ENCODE data around the gene GPR150.
"Not testable (repeated sequence)": the region's sequence is repeated elsewhere in the genome, so short reads cannot be mapped to it uniquely, and the experiment has no call there.

The GPR150 gene

DNA sequence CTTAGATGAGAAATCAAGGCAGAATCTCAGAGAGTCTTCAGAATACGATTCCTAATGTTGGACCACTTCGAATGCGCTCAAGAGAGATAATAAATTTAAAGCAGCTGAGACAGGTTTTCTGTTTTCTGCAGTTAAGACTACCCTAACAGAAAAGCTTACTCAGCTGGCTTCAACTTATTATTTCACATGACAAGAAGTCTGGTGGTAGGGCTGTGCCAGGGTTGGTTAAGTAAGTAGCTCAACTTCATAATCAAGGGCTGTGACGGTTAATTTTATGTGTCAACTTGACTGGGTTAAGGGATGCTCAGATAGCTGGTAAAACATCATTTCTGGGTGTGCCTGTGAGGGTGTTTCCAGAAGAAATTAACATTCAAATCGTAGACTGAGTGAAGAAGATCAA is 3.8 kb downstream of the GPR150 start:
- DNase-seq (ENCODE audit: low read depth in 2 of 2) = no peak

DNA sequence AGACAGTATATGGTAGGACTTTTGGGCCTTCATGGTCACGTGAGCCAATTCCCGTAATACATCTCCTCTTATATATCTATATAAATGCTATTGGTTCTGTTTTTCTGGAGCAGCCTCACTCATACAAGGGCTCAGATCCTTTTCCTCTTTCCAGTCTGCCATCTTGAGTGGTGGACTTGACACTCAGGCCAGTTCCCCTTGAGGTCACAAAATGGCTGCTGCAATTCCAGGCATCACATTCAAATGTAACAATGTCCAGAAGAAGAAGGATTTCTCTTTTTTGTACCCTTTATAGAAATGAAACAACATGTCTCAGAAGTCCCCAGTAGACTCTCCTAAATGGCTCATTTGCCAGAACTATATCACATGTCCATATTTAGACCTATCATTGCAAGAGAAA is 4.5 kb downstream of the GPR150 start:
- no peak for DNase-seq (ENCODE audit: low read depth in 2 of 2)

DNA sequence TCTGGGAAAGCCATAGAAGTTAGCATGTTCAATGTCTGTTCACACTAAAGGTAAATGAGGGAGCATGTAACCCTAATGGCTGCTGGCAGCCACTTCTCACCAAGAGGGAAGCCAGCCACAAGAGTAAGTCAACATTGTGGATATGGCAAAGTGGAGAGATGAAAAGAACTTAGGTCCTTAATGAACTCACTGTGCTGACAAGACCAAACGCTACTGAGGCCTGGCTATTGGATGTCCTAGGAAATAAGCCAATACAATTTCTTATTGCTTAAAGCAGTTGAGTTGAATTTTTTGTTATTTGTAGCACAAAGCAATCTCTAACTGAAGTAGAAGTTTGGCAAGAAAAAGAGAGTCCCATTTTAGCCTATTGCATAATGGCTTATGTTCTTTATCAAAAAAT is 6.8 kb downstream of the GPR150 start:
- no peak for DNase-seq (ENCODE audit: low read depth in 2 of 2)

DNA sequence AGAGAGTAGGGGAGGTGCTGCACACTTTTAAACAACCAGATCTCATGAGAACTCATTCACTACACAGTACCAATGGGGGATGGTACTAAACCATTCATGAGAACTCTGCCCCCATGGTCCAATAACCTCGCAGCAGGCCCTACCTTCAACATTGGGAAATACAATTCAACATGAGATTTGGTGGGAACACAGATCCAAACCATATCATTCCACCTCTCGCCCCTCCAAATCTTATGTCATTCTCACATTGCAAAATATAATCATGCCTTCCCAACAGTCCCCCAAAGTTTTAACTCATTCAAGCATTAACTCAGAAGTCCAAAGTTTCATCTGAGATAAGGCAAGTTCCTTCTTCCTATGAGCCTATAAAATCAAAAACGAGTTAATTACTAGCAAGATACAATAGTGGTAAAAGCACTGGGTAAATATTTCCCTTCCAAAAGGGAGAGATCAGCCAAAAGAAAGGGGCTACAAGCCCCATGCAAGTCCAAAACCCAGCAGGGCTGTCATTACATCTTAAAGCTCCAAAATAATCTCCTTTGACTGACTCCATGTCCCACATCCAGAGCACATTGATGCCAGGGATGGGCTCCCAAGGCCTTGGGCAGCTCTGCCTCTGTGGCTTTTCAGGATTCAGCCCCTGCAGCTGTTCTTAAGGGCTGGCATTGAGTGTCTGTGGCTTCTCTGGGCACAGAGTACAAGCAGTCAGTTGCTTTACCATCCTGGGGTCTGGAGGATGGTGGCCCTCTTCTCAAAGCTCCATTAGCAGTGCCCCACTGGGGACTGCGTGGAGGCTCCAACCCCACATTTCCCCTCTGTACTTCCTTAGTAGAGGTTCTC is 8.3 kb downstream of the GPR150 start:
- no peak for DNase-seq (ENCODE audit: low read depth in 2 of 2)

DNA sequence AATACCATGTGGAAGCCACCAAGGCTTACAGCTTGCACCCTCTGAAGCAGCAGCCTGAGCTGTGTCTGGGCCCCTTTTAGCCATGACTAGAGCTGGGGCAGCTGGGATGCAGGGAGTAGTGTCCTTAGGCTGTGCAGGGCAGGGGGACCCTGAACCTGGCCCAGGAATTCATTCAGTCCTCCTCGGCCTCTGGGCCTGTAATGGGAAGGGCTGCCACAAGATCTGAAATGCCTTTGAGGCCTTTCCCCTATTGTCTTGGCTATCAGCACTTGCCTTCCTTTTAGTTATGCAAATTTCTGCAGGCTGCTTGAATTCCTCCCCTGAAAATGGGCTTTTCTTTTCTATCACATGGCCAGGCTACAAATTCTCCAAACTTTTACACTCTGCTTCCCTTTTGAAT is 9.0 kb downstream of the GPR150 start:
- no peak for DNase-seq (ENCODE audit: low read depth in 2 of 2)

DNA sequence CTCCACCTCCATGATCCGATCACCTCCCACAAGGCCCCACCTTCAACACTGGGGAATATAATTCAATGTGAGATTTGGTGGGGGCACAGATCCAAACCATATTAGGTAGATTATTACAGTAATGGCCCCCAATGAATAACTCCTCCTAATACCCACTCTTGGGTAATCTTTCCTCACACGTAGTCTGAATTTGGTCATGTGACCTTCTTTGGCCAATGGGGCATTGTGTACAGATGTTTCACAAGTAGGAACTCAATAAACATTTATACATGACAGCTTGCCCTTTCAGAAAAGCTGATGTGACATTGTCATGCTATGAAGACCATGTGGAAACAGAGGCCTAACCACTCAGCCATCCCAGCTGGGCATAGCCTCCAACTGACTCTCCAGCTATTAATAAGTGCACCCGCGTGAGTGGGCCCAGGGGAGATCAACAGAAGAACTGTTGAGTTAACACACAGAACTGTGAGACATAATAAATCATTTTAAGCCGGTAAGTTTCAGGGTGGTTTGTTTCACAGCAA is 10.6 kb downstream of the GPR150 start:
- no peak for DNase-seq (ENCODE audit: low read depth in 2 of 2)

DNA sequence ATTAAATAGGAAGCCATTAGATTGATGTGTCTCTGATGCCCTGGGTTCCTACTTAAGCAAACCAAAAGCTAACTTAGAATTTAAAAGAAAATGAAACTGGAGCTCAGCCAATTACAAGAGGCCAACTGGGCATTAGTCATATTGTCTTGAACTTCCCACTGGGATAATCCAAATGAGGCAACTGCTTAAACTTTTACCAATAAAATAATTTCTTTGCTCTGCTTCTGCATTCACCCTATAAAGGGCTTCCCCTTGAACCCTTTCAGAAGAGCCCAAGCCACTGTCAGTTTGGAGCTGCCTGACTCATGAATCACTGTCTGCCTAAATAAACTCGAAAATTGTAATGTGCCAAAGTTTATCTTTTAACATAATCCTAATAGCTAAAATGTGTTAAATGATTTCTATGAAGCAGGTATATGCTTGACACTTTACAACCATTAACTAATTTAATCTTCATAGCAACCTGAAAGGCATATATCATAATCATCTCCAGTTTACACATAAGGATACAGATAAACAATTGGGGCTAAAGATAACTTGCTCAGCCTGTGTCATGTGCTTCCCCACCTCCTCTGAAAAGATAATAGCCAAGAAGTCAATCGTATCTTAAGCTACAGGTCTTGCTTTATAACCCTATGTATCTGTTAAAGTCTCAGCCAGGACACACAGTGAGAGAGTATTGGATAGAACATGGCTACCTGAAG is 11.5 kb downstream of the GPR150 start:
- no peak for DNase-seq (ENCODE audit: low read depth in 2 of 2)

DNA sequence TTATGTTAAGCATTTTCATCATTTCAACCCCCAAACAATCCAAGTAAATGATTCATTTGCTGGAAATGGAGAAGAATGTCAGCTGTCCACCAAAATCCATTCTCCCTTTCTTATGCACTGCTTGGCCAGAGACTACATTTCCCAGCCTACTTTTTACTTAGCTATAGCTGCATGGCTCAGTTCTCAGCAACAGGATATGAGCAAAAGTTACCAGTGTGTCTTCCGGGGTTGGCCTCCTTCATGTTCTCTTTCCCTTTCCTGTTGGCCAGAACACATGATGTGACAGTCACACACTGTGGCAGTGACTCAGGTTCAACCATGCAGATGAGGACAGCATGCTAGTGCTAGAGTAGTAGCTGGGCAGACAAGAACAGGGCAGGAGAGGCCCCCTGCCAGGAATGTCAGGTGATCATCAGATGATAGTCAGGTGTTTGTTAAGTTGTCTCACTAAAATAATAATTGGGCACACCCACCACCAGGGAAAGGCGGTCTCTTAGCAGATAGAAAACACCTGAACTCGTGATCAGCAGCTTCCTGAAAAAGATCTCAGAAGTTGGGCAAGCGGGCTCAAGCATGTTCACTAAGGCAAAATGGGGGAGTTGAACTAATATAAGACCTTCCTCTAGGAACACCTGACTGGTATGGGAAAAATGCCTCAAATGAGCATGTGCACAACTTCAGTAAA is 12.2 kb downstream of the GPR150 start:
- DNase-seq (ENCODE audit: low read depth in 2 of 2) = peak; percentile 47 to 70

DNA sequence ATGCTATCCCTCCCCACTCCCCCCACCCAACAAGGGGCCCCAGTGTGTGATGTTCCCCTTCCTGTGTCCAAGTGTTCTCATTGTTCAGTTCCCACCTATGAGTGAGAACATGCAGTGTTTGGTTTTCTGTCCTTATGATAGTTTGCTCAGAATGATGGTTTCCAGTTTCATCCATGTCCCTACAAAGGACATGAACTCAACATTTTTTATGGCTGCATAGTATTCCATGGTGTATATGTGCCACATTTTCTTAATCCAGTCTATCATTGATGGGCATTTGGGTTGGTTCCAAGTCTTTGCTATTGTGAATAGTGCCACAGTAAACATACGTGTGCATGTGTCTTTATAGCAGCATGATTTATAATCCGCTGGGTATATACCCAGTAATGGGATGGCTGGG is 13.1 kb downstream of the GPR150 start:
- not testable (repeated sequence) for DNase-seq (ENCODE audit: low read depth in 2 of 2)

DNA sequence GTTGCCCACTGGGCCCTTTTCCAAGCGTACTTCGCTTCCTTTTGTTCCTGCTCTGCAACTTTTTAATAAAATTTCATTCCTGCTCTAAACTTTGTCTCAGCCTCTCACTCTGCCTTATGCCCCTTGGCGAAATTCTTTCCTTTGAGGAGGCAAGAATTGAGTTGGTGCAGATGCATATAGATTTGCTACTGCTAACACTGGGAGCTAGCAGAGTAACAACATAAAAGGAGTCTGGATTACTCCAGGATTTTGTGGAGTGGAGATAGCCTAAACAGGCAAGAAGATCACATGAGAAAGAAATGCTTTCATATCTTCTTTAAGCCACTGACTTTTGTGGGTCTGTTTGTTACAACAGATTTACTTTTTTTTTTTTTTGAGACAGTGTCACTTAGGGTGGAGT is 13.8 kb downstream of the GPR150 start:
- no peak for DNase-seq (ENCODE audit: low read depth in 2 of 2)

DNA sequence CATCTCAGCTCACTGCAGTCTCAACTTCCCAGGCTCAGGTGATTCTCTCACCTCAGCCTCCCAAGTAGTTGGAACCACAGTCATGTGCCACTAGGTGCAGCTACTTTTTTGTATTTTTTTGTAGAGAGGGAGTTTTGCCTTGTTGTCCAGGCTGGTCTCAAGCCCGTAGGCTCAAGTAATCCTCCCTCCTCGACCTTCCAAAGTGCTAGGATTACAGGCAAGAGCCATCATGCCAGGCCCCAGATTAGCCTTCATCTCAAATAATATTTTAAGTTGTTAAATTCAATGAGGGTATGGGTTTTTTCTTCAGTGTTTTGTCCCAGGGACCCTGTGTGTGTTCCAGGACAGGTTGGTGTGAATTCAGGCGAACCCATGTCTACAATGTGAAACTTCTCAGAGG is 14.2 kb downstream of the GPR150 start:
- DNase-seq (ENCODE audit: low read depth in 2 of 2) = no peak

DNA sequence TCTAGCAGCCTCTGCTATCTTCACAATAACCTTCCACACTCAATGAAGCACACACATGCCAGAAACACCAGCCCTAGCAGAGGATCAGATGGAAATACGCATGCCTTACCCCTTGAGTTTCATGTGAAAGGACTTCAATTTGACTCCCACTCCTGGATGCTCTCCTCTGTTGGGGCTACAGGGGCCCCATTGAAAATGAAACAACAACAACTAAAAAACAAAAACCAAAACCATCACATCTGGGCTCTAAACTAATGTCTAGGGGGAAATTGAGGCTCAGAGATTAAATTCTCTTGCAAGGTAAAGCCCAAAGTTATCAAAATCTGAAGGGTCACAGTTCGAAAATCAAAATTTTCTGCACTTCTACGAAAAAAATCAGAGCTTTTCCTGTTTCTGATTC is 18.7 kb downstream of the GPR150 start:
- no peak for DNase-seq (ENCODE audit: low read depth in 2 of 2)

DNA sequence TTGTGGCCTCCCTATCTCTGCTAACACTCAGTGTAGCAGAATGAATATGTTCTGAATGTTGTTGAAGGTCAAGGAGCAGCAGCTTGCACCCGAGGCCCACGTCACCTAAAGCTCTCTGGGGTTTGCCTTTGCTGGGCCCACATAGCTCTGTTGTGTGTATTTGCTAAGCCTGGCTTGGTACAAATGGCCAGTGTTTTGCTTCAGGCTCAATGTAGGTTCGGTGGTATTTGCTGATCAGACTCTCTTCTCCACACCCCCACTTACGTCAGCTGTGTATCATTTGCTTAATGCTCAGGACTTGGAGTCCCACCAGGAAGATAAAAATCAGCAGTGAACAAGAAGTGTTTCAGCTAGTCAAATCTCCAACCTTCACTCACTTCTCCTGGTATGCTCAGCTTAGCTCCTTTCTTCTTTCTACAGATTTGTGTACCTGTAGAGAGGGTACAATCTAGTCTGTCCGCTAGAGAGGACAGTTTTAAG is 21.9 kb downstream of the GPR150 start:
- DNase-seq (ENCODE audit: low read depth in 2 of 2) = no peak

DNA sequence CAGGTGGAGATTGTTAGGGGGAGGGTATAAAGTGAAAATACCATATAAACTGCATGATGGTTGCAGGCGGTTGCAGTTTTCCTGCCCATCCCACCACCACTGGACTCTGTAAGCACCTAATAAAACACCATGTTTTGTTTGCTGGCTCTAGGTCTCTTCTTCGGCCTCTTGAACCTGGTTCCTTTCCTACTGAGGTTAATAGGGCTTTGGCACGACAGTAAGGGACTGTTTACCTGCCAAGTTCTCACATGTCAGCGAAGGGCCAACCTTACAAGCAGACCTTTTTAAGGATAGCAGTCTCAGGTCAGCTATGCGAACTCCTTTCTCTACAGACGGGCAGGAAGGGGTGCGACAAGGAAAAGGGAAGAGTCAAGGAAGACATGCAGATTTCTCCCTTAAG is 23.3 kb downstream of the GPR150 start:
- no peak for DNase-seq (ENCODE audit: low read depth in 2 of 2)

DNA sequence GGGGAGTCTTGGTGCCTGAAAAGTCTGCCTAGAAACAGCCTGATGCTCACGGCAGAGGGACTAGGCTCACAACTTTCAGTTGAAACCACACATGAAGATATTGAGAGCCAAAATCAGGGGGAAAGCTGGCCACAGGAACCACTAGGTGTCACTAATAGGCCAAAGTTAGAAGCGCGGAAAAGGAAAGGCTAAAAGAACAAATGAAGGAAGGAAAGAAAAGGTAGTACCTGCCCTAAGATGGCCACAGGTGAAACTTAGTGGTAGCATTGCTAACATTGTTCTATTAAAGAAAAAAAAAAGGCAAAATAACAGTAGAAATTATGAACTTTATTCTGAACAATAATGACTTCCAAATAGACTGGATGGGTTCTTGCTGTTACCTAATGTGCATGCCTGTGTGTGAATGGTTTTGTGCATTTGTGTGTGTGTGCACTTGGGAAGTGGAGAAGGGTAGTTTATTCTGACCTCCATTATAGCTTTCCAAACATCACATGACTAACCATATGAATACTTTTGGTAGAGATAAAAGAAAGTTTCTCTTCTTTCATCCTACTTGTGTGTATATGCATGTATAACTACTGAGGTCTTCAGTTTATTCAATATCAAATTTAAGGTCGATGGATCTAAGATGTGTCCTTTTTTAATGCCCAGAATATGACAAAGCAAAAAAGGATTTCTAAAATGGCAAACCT is 24.6 kb downstream of the GPR150 start:
- peak; percentile 33 for DNase-seq (ENCODE audit: low read depth in 2 of 2)

DNA sequence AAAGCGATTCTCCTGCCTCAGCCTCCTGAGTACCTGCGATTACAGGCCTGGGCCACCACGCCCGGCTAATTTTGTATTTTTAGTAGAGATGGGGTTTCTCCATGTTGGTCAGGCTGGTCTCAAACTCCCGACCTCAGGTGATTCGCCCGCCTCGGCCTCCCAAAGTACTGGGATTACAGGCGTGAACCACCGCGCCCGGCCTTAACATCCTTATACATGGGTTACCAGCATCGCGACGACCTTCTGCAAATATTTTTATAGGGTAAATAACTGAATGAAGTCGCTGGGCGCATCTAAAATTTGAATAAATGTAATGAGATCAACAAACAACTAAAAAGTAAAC is 26.3 kb downstream of the GPR150 start:
- DNase-seq (ENCODE audit: low read depth in 2 of 2) = not testable (repeated sequence)

DNA sequence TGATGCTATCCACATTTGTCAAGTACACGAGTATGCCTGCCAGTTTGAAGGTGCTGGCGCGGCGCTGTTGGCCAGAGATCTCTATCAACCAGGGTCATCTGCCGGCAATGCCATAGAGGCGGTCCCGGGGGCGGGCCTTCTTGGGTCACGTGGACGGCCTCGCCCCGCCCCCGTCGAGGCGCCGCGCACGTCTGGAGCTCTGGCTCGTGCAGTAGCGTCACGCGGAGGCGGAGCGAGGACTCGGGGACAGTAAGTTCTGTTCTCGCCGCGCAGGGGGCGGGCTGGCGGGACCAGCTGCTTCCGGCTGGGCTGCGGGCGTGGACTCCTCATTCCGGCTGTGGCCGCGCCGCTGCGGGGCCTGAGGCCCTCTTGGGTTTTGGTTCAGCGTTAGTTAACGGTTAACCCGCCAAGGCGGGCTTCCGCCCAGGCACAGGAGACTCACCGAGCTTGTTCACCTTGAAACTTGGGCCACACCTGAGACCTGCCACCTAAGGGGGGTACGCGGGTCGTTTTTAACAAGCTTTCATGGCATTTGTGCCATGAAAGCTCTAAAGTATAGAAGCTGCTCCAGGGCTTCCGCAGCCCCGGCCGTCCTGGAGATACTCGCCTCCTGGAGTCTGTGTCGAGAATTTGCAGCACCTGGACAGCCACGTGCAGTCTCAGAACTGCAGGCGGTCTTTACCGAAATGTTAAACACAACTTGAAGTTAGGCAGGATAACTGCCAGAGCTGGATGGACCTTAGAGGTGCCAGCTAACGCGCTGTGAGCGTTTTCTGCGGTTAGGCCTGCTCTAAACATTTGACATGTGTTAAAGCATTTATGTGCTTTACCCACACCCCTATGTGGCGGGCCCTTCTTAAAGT is 26.9 kb downstream of the GPR150 start, which contains the start of gene RFESD:
TSS of gene RFESD (plus strand) at position 209 of the 863 bp plus-strand sequence. CDS start 5,495 bp downstream, outside the sequence.
- DNase-seq (ENCODE audit: low read depth in 2 of 2) = peak; percentile 88 to 95

DNA sequence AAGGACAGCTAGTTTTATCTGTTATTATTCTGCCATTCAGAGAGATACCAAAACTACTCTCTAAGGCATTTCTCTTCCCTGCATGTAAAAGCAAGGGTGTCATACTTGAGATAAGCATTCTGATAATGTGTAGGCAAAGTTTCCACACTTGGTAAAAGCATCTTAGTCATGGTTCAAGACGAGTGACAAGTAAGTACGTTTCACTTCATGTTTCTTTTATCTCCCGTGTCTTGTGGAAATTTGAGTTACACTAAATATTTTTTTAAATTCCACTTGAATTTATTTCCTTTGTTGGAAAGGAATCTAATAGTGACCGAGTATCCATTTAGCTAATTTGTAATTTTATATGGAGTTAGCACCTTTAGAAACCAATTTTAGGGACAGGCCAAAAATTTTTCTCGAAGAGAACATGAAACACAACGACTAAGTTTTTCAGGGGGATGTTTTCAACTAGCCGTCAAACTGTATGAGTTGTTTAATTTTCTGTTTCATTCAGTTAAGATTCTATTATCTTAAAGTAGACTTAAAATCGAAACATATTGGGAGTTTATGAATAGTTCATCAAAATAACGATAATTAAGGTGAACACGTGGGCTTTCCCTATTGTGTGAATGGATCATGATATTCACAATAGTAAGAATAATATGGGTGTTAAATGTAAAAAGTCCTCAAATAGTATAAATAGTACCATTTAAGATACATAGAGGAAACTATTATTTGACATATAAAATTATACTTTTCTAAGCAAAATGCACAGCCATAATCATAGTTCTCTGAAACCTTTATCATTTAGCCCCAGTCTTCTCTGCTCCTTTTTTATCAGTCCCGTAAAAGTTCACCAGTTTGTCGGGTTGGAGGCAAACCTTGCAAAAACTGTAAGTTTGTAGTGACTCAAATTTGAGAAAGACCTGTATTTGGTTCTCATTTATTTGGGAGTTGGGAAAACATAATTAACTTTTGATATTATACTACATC is 28.3 kb downstream of the GPR150 start:
- DNase-seq (ENCODE audit: low read depth in 2 of 2) = no peak

DNA sequence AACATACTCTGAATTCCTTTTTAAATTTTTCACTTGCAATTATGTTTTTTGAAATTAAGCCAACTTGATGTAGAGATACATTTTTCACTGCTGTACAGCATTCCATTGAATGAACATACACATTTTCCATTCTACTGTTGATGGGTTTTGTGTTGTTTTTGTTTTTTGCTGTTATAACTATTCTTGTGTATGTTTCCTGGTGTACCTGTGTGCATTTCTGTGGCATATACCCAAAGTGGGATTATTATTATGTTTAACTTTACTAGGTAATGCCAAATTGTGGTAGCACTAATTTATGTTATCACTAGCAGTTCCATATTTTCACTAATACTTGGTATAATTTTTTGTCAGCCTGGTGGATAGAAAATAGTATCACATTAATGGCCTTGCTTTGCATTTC is 29.4 kb downstream of the GPR150 start:
- no peak for DNase-seq (ENCODE audit: low read depth in 2 of 2)
